HepG2 (cell line): ENCODE data around the gene APOC4. TPM values are rescaled to one million over a fixed set of nuclear protein-coding genes. Genes with fewer than 3 reads are reported as not detected.

Source experiments
- BRD4 ChIP-seq: sonication (generic); formaldehyde crosslinking; IDR thresholded peaks from 2 replicates; pipeline ENCODE4 v1.4.0; 2020; ENCODE audit warnings: missing genetic modification reagents
- CAMTA2 ChIP-seq: sonication (generic); formaldehyde crosslinking; IDR thresholded peaks from 2 replicates; pipeline ENCODE4 v1.4.0; 2020; ENCODE audit warnings: mild to moderate bottlenecking, missing genetic modification reagents, borderline replicate concordance
- FOXA3 ChIP-seq: IDR thresholded peaks from 2 replicates; pipeline ENCODE4 v1.6.1; 2016; ENCODE audit warnings: missing genetic modification reagents, missing compliant biosample characterization
- MAFK ChIP-seq, 2 experiments: IDR thresholded peaks in 1 of 2; conservative IDR thresholded peaks in 1 of 2; 2 replicates each; pipeline ENCODE4 v1.6.1; 2011; ENCODE audit warnings: improper control_type of control experiment in 2 of 2, low read length in 2 of 2
- POLR2AphosphoS5 ChIP-seq: IDR thresholded peaks from 2 replicates; pipeline ENCODE4 v1.6.1; 2012; ENCODE audit warnings: low read depth, low read length
- SIN3A ChIP-seq: IDR thresholded peaks from 2 replicates; pipeline ENCODE4 v1.6.1; 2011; ENCODE audit warnings: low read depth, mild to moderate bottlenecking, control low read depth, low read length, borderline replicate concordance
- SUZ12 ChIP-seq: fragments of 150-350 bp; IDR thresholded peaks from 2 replicates; pipeline ENCODE4 v1.6.1; 2014; ENCODE audit warnings: low read depth, low read length
- YEATS4 ChIP-seq: sonication (generic); formaldehyde crosslinking; IDR thresholded peaks from 2 replicates; pipeline ENCODE4 v1.4.0; 2020; ENCODE audit warnings: missing genetic modification reagents, borderline replicate concordance
- ZFP36 ChIP-seq: fragments of 150-350 bp; IDR thresholded peaks from 2 replicates; pipeline ENCODE4 v1.6.1; 2018; ENCODE audit warnings: borderline replicate concordance, low read length, low read depth; ENCODE audit not compliant: partially characterized antibody
- ZNF10 ChIP-seq: sonication (generic); formaldehyde crosslinking; IDR thresholded peaks from 2 replicates; pipeline ENCODE4 v1.4.0; 2020; ENCODE audit warnings: mild to moderate bottlenecking, low read depth, missing genetic modification reagents, borderline replicate concordance
- ZNF430 ChIP-seq: sonication (generic); formaldehyde crosslinking; IDR thresholded peaks from 2 replicates; pipeline ENCODE4 v1.9.0; 2021; ENCODE audit warnings: mild to moderate bottlenecking, missing genetic modification reagents
- ZNF431 ChIP-seq: sonication (generic); formaldehyde crosslinking; IDR thresholded peaks from 2 replicates; pipeline ENCODE4 v1.9.0; 2022; ENCODE audit warnings: missing genetic modification reagents, low read depth, mild to moderate bottlenecking, borderline replicate concordance
- ZNF468 ChIP-seq: sonication (generic); formaldehyde crosslinking; IDR thresholded peaks from 2 replicates; pipeline ENCODE4 v1.8.0; 2022; ENCODE audit warnings: mild to moderate bottlenecking, moderate library complexity, missing genetic modification reagents
- ZNF605 ChIP-seq: sonication (generic); formaldehyde crosslinking; IDR thresholded peaks from 2 replicates; pipeline ENCODE4 v1.8.0; 2022; ENCODE audit warnings: mild to moderate bottlenecking, missing genetic modification reagents
- ZNF790 ChIP-seq: sonication (generic); formaldehyde crosslinking; IDR thresholded peaks from 2 replicates; pipeline ENCODE4 v1.8.0; 2022; ENCODE audit warnings: missing genetic modification reagents, mild to moderate bottlenecking, borderline replicate concordance
- ZNF883 ChIP-seq: sonication (generic); formaldehyde crosslinking; IDR thresholded peaks from 2 replicates; pipeline ENCODE4 v1.5.1; 2020; ENCODE audit warnings: mild to moderate bottlenecking, missing genetic modification reagents; ENCODE audit errors: not compliant biosample characterization
- polyA plus RNA-seq, 8 experiments: library from polyadenylated mRNA; depleted of rRNA in 3 of 8; stranded (reverse) in 7 of 8; unstranded in 1 of 8; fragments of >200 nt; fragmentation: Illumina TruSeq in 4 of 8; extraction: Trizol in 4 of 8; gene quantifications; 2 replicates each; pipeline versions ENCODE4 v1.2.1 to v1.2.3, GENCODE V29; 2011 to 2016; ENCODE audit warnings: low read depth in 4 of 8, missing spikeins in 1 of 8, mixed read lengths in 1 of 8; ENCODE audit not compliant: insufficient read depth in 1 of 8
- total RNA-seq, 5 experiments: library from RNA; depleted of rRNA; stranded (reverse); fragments of >200 nt; fragmentation: Illumina TruSeq; extraction: Trizol; gene quantifications; 2 replicates each; pipeline ENCODE4 v1.2.3, GENCODE V29; 2016; ENCODE audit warnings: low read depth in 1 of 5
- TF ChIP-seq, protein P1 (sequence below): sonication (generic); formaldehyde crosslinking; IDR thresholded peaks from 2 replicates; pipeline ENCODE4 v1.4.0; 2020; ENCODE audit warnings: missing genetic modification reagents, borderline replicate concordance
- TF ChIP-seq, protein P2 (sequence below): sonication (generic); formaldehyde crosslinking; IDR thresholded peaks from 2 replicates; pipeline ENCODE4 v1.8.0; 2022; ENCODE audit warnings: mild to moderate bottlenecking, missing genetic modification reagents, moderate library complexity
- TF ChIP-seq, protein P3 (sequence below): sonication (generic); IDR thresholded peaks from 2 replicates; pipeline ENCODE4 v1.6.1; 2016; ENCODE audit warnings: low read depth, borderline replicate concordance
- TF ChIP-seq, protein P4 (sequence below): sonication (generic); formaldehyde crosslinking; IDR thresholded peaks from 2 replicates; pipeline ENCODE4 v1.5.1; 2020; ENCODE audit warnings: missing genetic modification reagents, mild to moderate bottlenecking, borderline replicate concordance
- TF ChIP-seq, protein P5 (sequence below): IDR thresholded peaks from 2 replicates; pipeline ENCODE4 v1.6.1; 2016; ENCODE audit warnings: low read depth, borderline replicate concordance
- TF ChIP-seq, protein P6 (sequence below): sonication (generic); formaldehyde crosslinking; IDR thresholded peaks from 2 replicates; pipeline ENCODE4 v1.8.1; 2023; ENCODE audit warnings: mild to moderate bottlenecking, moderate library complexity, missing genetic modification reagents

APOC4 gene
- total and polyA plus RNA-seq, 2 of the 13 experiments (the other 11 are each of a cell fraction or from before 2014, with no cell fraction given) = 0.46 TPM; not detected in 1

DNA sequence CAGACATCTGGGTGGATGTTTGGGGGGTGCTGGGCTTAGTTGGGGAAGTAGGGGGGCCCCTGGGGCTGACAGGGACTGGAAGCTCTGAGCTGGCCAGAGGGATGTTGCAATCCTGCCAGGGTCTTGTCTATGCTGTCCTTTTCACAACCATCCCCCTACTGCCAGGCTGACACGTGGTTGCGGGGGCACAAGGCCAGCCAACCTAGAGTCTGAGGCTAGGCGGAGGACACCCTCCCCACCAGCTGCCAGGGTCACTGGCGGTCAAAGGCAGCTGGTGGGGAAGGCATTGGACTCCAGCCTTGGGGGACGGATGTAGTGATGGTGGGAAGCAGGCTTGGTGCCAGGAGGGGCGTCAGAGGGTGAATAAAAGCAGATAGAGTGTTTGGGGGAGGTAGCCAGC is 29.2 kb upstream of the APOC4 start (continued):
- TF ChIP-seq, protein P1, sequence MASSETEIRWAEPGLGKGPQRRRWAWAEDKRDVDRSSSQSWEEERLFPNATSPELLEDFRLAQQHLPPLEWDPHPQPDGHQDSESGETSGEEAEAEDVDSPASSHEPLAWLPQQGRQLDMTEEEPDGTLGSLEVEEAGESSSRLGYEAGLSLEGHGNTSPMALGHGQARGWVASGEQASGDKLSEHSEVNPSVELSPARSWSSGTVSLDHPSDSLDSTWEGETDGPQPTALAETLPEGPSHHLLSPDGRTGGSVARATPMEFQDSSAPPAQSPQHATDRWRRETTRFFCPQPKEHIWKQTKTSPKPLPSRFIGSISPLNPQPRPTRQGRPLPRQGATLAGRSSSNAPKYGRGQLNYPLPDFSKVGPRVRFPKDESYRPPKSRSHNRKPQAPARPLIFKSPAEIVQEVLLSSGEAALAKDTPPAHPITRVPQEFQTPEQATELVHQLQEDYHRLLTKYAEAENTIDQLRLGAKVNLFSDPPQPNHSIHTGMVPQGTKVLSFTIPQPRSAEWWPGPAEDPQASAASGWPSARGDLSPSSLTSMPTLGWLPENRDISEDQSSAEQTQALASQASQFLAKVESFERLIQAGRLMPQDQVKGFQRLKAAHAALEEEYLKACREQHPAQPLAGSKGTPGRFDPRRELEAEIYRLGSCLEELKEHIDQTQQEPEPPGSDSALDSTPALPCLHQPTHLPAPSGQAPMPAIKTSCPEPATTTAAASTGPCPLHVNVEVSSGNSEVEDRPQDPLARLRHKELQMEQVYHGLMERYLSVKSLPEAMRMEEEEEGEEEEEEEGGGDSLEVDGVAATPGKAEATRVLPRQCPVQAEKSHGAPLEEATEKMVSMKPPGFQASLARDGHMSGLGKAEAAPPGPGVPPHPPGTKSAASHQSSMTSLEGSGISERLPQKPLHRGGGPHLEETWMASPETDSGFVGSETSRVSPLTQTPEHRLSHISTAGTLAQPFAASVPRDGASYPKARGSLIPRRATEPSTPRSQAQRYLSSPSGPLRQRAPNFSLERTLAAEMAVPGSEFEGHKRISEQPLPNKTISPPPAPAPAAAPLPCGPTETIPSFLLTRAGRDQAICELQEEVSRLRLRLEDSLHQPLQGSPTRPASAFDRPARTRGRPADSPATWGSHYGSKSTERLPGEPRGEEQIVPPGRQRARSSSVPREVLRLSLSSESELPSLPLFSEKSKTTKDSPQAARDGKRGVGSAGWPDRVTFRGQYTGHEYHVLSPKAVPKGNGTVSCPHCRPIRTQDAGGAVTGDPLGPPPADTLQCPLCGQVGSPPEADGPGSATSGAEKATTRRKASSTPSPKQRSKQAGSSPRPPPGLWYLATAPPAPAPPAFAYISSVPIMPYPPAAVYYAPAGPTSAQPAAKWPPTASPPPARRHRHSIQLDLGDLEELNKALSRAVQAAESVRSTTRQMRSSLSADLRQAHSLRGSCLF = no peak
- TF ChIP-seq ZNF468 (CRISPR knock-in tag) (no peak), ZNF605 (CRISPR knock-in tag) (peak; percentile 38; the same call in 1 of the 2 replicates), CAMTA2 (CRISPR knock-in tag) (no peak), SIN3A (no peak), BRD4 (CRISPR knock-in tag) (0 out of 2 replicates have a peak, but pooled peaks have one; percentile 32), ZNF790 (CRISPR knock-in tag) (no peak), POLR2AphosphoS5 (0 out of 2 replicates have a peak, but pooled peaks have one; percentile 12), FOXA3 (CRISPR knock-in tag) (peak; percentile 81), MAFK (conservative IDR thresholded peaks at IDR 0.05 in 1 of 2, IDR thresholded peaks at IDR 0.05 in 1 of 2; ENCODE audit: low read length in 2 of 2) (no peak), SUZ12 (no peak), ZNF431 (peak; percentile 31; the same call in 1 of the 2 replicates), ZNF10 (CRISPR knock-in tag) (no peak), ZFP36 (no peak), ZNF883 (CRISPR knock-in tag) (no peak), ZNF430 (CRISPR knock-in tag) (peak; percentile 45; the same call in 1 of the 2 replicates), YEATS4 (CRISPR knock-in tag) (peak; percentile 40; the same call in 1 of the 2 replicates)
- TF ChIP-seq, protein P2, sequence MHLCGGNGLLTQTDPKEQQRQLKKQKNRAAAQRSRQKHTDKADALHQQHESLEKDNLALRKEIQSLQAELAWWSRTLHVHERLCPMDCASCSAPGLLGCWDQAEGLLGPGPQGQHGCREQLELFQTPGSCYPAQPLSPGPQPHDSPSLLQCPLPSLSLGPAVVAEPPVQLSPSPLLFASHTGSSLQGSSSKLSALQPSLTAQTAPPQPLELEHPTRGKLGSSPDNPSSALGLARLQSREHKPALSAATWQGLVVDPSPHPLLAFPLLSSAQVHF = no peak
- TF ChIP-seq, protein P3, sequence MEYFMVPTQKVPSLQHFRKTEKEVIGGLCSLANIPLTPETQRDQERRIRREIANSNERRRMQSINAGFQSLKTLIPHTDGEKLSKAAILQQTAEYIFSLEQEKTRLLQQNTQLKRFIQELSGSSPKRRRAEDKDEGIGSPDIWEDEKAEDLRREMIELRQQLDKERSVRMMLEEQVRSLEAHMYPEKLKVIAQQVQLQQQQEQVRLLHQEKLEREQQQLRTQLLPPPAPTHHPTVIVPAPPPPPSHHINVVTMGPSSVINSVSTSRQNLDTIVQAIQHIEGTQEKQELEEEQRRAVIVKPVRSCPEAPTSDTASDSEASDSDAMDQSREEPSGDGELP = peak; percentile 92
- TF ChIP-seq, protein P4, sequence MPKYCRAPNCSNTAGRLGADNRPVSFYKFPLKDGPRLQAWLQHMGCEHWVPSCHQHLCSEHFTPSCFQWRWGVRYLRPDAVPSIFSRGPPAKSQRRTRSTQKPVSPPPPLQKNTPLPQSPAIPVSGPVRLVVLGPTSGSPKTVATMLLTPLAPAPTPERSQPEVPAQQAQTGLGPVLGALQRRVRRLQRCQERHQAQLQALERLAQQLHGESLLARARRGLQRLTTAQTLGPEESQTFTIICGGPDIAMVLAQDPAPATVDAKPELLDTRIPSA (CRISPR knock-in tag) = no peak
- TF ChIP-seq, protein P5, sequence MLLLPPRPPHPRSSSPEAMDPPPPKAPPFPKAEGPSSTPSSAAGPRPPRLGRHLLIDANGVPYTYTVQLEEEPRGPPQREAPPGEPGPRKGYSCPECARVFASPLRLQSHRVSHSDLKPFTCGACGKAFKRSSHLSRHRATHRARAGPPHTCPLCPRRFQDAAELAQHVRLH (CRISPR knock-in tag) = peak; percentile 57; the same call in 1 of the 2 replicates
- TF ChIP-seq, protein P6, sequence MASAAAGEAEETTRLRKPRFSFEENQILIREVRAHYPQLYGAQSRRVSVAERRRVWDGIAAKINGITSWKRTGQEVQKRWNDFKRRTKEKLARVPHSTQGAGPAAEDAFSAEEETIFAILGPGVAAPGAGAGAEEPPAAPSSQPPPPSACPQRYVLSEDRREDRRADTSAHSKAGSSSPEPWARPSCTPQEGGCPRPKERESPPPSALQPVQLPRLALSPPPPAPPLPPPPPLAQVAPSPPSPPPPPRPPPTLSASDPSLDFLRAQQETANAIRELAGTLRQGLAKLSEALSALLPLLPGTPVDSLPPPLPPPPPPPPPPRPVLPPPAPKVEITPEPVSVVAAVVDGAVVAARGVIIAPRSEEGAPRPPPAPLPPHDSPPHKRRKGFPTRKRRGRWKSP (CRISPR knock-in tag) = no peak
